ENCODE results near the gene LRRK1.

The LRRK1 gene

DNA sequence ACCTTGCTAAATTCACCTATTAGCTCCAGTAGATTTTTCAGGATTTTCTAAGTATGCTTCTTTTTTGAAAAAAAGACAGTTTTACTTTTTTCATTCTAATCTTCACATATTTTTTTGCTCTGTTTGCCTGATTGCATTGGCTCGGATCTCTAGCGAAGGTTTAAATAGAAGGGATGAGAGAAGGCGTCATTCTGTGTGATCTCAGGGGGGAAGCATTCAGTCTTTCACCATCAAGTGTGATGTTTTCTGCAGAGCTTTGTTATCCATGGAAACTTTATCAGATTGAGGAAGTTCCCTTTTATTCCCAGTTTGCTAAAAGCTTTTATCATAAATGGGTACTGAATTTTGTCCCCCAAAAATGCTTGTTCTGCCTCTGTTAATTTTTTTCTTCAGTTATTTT is 120.3 kb downstream of the LRRK1 start:
- H3K27ac ChIP-seq = no peak overlapping the region
- TF ChIP-seq ZFX (IDR thresholded peaks at IDR 0.05) = no peak
- TF ChIP-seq, protein P1, sequence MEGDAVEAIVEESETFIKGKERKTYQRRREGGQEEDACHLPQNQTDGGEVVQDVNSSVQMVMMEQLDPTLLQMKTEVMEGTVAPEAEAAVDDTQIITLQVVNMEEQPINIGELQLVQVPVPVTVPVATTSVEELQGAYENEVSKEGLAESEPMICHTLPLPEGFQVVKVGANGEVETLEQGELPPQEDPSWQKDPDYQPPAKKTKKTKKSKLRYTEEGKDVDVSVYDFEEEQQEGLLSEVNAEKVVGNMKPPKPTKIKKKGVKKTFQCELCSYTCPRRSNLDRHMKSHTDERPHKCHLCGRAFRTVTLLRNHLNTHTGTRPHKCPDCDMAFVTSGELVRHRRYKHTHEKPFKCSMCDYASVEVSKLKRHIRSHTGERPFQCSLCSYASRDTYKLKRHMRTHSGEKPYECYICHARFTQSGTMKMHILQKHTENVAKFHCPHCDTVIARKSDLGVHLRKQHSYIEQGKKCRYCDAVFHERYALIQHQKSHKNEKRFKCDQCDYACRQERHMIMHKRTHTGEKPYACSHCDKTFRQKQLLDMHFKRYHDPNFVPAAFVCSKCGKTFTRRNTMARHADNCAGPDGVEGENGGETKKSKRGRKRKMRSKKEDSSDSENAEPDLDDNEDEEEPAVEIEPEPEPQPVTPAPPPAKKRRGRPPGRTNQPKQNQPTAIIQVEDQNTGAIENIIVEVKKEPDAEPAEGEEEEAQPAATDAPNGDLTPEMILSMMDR (conservative IDR thresholded peaks at IDR 0.05) = no peak

DNA sequence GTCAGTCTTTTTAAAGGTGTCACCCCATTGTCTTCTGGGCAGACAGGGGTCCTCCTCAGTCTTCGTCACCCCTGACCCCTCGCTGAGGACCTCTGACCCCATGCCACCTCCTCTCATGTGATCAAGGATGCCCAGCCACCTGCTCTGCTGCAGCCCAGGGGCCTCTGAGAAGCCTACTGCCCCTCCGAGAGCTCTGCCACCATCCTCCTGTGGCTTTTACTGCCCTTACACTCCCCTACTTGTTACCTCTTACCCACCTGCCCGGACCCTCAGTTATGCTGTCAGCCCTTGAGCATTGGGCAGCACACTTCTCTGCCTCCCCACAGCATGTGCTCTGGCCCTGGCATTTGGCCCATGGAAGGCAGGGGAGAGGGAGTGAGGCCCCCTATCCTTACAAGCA is 123.2 kb downstream of the LRRK1 start:
- no peak for TF ChIP-seq ZFX (IDR thresholded peaks at IDR 0.05)
- TF ChIP-seq, protein P1 (conservative IDR thresholded peaks at IDR 0.05) = no peak
- H3K27ac ChIP-seq = no peak overlapping the region

DNA sequence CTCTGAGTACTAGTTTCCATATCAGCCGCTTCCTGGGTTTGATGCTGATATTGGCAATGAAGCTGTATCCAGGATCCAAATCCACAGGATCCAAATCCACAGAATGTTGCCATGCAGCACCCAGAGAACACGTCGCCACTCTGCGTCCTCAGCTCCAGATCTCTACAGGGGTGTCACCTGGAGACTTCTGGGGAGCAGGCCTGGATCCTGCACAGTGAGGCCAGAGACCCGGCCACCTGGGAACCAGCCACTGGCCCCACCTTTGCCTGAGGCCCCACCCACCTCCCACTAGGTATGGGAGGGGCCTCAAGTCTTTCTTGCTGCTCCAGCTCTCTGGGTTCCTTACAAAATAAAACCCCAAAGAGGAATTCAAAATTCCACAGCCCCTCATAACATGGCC is 123.9 kb downstream of the LRRK1 start:
- TF ChIP-seq, protein P1 (conservative IDR thresholded peaks at IDR 0.05) = no peak
- no peak for TF ChIP-seq ZFX (IDR thresholded peaks at IDR 0.05)
- no peak overlapping the region for H3K27ac ChIP-seq

DNA sequence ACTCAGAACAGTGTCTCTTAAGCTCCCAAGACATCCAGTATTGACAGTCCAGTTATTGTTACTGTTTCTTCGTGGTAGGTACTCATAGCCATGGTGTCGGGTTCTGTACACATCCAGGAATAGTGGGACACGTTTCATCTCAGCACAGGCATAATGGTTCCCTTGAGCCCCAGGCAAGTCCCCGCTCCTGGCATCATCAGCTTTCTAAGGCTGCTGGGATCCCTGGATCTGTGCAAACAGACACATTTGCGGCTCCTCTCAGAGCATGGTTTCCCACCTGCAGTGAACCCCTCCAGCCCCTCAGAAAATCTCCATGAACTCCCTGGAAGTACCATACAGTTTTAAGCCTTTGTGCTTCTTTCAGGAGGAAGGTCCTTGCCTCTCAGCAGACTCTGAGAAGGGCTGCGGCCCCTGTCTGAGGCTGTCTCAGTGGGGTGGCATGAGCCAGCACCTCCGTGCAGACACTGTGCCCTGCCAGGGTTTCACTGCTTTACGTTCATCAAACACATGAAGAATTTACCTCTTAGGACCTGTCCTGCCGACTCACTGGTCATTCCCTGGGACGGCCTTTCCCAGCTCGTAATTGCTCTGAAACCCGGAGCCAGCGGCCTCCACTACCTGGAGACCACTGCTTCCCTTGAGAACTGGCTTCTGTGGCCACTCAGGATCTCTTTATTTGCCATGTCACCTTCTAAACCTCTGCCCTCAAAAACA is 124.9 kb downstream of the LRRK1 start:
- H3K27ac ChIP-seq = no peak overlapping the region
- TF ChIP-seq, protein P1 (conservative IDR thresholded peaks at IDR 0.05) = no peak
- TF ChIP-seq ZFX (IDR thresholded peaks at IDR 0.05) = no peak

DNA sequence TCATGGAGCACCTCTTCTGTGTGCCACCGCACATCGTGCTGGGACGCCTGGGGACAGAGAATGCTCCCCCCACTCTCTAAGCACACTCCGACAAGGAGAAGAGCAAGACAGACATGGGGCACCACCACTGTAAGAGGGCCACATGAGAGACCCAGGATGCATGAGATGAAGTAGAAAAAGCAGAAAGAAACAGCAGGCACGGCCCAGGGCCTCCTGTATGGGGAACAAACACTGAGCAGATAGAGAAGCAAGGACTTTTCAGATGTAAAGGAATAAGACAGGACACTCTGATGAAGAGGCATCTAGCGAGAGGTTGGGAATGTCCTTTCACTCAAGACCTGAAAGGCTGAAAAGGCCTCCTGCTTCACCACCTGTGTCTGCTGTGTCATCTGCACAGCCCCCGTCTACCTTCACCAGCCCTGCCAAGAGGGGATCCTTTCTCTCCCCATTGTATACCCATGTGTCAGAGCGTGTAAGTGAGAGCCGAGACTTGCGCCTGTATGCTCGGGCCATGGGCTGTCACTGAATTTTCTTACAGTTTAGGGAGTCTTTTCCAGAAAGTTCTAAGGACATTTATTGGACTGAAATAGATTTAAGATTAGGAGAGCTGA is 125.6 kb downstream of the LRRK1 start:
- no peak overlapping the region for H3K27ac ChIP-seq
- TF ChIP-seq, protein P1 (conservative IDR thresholded peaks at IDR 0.05) = no peak
- TF ChIP-seq ZFX (IDR thresholded peaks at IDR 0.05) = no peak

DNA sequence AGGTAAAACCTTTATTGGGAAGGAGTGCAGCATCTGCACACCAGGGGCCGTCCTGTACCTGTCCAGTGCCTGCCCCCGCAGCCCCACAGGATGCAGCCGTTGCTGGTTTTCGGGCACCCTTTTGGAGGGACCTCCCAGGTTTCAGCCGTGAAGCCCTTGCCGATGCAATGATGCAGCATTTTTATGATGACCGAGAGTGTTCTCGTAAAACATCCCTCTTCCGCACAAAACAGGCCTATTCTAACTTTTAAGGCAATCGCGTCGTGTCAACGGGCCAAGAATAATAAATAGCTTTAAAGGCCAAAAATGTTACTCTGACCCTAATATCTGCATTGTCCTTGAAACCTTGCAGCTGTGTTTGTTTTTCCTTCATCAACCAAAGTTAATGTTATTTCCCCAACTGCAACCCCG is 126.1 kb downstream of the LRRK1 start:
- no peak for TF ChIP-seq ZFX (IDR thresholded peaks at IDR 0.05)
- TF ChIP-seq, protein P1 (conservative IDR thresholded peaks at IDR 0.05) = no peak
- no peak overlapping the region for H3K27ac ChIP-seq

DNA sequence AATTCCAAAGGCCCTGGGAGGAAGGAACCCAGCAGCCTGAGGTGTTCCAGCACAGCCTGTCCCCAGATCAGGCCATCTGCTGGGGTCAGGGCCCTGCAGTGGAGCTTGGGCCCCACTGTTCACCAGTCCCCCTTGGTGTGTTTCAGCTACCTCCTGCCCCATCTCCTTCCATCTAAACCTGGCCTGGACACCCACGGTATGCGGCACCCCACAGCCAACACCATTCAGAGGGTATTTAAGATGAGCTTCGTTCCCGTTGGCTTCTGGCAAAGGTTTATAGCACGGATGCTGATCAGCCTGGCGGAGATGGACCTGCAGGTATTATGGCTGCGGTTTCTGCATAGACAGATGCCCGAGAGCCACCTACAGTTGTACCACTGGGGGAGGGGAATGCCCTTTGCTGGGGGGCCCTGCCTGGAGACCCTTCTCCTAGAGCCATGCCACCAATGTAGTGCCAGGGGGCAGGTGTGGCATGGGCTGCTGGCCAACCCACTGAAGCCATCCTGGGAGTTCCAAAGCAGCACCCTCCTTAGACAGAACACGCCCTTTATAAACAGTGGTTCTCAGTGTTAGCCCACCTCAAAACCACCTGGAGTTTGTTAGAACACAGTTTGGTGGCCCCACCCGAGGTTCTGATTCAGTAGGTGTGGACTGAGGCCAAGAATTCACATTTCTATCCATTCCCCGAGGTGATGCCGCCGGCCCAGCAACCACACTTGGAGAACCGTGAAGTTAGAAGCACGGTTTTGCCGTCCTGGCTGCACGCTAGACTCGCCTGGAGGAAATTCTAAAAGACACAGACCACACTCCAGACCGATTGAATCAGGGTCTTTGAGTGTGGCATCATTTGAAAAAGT is 126.9 kb downstream of the LRRK1 start:
- TF ChIP-seq ZFX (IDR thresholded peaks at IDR 0.05) = no peak
- TF ChIP-seq, protein P1 (conservative IDR thresholded peaks at IDR 0.05) = no peak
- no peak overlapping the region for H3K27ac ChIP-seq

Data from C4-2B (cell line).